ENCODE measurements around the gene MCOLN2.

- TF ChIP-seq CTCF (IDR thresholded peaks at IDR 0.05) (no peak), EZH2 (IDR thresholded peaks at IDR 0.05) (no peak)
Observed at GRCh38 chr1:84949664-84950063, 47.2 kb downstream of the MCOLN2 start.

Measured in neural progenitor cell (in vitro differentiated cells).